ENCODE data around the gene SNTN.

The SNTN gene

DNA sequence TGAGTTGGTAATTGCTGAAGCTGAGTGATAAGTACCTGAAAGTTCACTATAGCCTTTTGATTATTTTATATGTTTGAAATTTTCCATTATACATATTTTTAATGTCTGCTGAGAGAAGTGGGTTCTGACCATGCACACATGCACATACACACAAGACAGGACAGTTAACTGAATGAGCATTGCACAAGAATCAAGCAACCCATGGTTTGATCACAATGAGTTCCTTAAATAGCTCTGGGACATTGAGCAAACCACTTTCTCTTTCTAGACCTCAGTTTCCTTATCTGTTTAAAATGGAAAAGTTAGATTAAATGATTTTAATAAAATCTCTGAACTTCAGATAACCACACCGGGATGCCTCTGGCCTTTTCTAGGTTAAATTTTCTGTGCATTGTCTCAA, 26.7 kb downstream of the SNTN start:
- no peak for DNase-seq

- no peak for DNase-seq
These were observed 31.6 kb downstream of the SNTN start for GRCh38 chr3:63684081-63684480.

DNA sequence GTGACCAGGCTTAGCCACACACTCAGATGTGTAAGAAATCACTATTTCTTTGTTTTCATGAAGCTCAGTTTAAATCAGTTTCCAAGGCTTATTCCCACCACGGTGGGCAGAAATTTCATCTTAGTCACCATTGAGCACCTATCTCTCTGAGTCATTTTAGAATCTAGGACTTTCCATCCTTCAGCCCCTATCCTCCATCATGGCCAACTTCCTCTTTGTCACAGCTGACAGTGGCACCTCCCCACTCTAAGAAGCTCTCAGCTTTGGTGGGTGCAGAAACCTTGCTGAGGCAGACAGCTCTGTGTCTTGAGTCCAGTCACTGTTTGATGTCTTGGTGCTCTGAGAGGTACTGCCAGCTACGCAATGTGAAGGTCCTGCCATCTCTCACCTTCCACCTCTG, 32.9 kb downstream of the SNTN start:
- no peak for DNase-seq

GRCh38 chr3:63687278-63688225, 35.1 kb downstream of the SNTN start:
- no peak for DNase-seq

- no peak for DNase-seq
These were observed 36.8 kb downstream of the SNTN start for GRCh38 chr3:63689285-63689684.

GRCh38 chr3:63693351-63693750, 40.9 kb downstream of the SNTN start:
- no peak for DNase-seq

DNA sequence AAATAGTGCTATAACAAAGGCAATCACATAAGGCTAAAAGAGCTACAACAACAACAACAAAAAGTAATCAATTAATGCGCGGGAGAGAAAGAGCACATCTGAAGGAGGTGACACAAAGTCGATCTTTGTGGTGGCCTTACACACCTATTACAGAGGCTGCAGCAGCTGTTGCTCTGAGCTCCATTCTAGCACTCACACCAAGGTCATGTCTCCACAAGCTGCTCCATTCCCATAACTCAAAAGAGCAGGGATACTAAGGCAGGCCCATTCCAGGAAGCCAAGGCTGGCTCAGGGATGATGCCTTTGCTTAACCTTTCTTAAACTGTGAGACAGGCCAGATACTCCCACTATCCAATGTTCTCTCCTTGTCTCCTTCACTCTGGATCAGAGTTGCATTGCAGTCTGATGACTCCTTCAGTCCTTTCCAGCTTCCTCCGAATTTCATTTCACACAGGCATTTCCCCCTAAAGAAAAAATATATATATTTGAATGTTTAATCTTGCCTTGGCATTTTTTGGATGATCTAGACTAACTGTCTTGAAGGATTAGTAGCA, 52.7 kb downstream of the SNTN start:
- no peak for DNase-seq

GRCh38 chr3:63706321-63707085, 54.0 kb downstream of the SNTN start:
- DNase-seq: no peak

GRCh38 chr3:63707731-63708130, 55.3 kb downstream of the SNTN start:
- DNase-seq: no peak

GRCh38 chr3:63709576-63709975, 57.1 kb downstream of the SNTN start:
- DNase-seq: no peak
